Fibroblast of mammary gland (primary cell): ENCODE measurements around the gene PLAGL2.

ENCODE experiments used
- DNase-seq: peaks from one replicate; pipeline ENCODE4 v3.0.0-alpha.2; 2010; ENCODE audit warnings: low read depth
- H3K4me3 ChIP-seq: 2 replicates; pipeline ENCODE4 v1.5.1; 2011; ENCODE audit warnings: low read depth, mild to moderate bottlenecking, low read length, moderate library complexity; ENCODE audit not compliant: control insufficient read depth
- CTCF ChIP-seq: conservative IDR thresholded peaks from 2 replicates; pipeline ENCODE4 v1.5.1; 2011; ENCODE audit warnings: low read depth, low read length, inconsistent platforms; ENCODE audit not compliant: control insufficient read depth, insufficient read depth

The PLAGL2 gene

GRCh38 chr20:32157611-32158010, 49.9 kb downstream of the PLAGL2 start:
- DNase-seq: no peak
- TF ChIP-seq CTCF: no peak
- no peak overlapping the region for H3K4me3 ChIP-seq

- TF ChIP-seq CTCF: no peak
- H3K4me3 ChIP-seq: no peak overlapping the region
- DNase-seq: peak; percentile 90
Observed at GRCh38 chr20:32155017-32155981, 52.2 kb downstream of the PLAGL2 start.

GRCh38 chr20:32153771-32154170, 53.8 kb downstream of the PLAGL2 start:
- no peak overlapping the region for H3K4me3 ChIP-seq
- no peak for DNase-seq
- TF ChIP-seq CTCF: no peak

GRCh38 chr20:32153156-32153665, 54.3 kb downstream of the PLAGL2 start:
- no peak for TF ChIP-seq CTCF
- H3K4me3 ChIP-seq: no peak overlapping the region

GRCh38 chr20:32152421-32153155, 55.0 kb downstream of the PLAGL2 start:
- DNase-seq: no peak
- no peak overlapping the region for H3K4me3 ChIP-seq
- no peak for TF ChIP-seq CTCF

More at GRCh38 chr20:32153156-32153665, 54.3 kb downstream of the PLAGL2 start:
- DNase-seq: no peak

GRCh38 chr20:32150291-32150848, 57.2 kb downstream of the PLAGL2 start:
- TF ChIP-seq CTCF: no peak
- no peak overlapping the region for H3K4me3 ChIP-seq
- no peak for DNase-seq
